Gastrocnemius medialis (tissue), 4 donors: Measurements from ENCODE around the gene GPHN. TPM values are rescaled to one million over a fixed set of nuclear protein-coding genes. Genes with fewer than 3 reads are reported as not detected.
A peak's percentile ranks its signal among the peaks of the same experiment; 100 is the strongest.

Experiments
- ATAC-seq, 2 donors: fragments of 150-250 bp; one replicate each; pipeline ENCODE4 v1.9.1; 2016
- DNase-seq, 2 donors: peaks; one replicate each; pipeline ENCODE4 v3.0.0-alpha.2; 2019
- H3K27ac ChIP-seq, 4 donors: fragments of 200-600 bp; sonication (generic); 1 replicate in 1 of 4; 2 replicates in 3 of 4; pipeline ENCODE4 v1.5.1; 2016 to 2018; ENCODE audit warnings: mild to moderate bottlenecking in 2 of 4, moderate library complexity in 1 of 4
- H3K27me3 ChIP-seq, 3 donors: fragments of 200-600 bp; sonication (generic) in 2 of 3; 1 replicate in 1 of 3; 2 replicates in 2 of 3; pipeline versions ENCODE4 v1.5.1 to v1.6.0; 2016 to 2019; ENCODE audit warnings: mild to moderate bottlenecking in 1 of 3, moderate library complexity in 1 of 3
- H3K36me3 ChIP-seq, 2 donors: fragments of 200-600 bp; sonication (generic) in 1 of 2; one replicate each; pipeline ENCODE4 v1.5.1; 2017 to 2018
- H3K4me1 ChIP-seq, 2 donors: fragments of 200-600 bp; sonication (generic) in 1 of 2; one replicate each; pipeline ENCODE4 v1.5.1; 2016 to 2017; ENCODE audit warnings: mild to moderate bottlenecking in 2 of 2
- H3K4me3 ChIP-seq, 4 donors: fragments of 200-600 bp; sonication (generic) in 3 of 4; 1 replicate in 1 of 4; 2 replicates in 3 of 4; pipeline ENCODE4 v1.5.1; 2016 to 2019; ENCODE audit warnings: mild to moderate bottlenecking in 2 of 4
- H3K9me3 ChIP-seq, 3 donors: fragments of 200-600 bp; sonication (generic) in 2 of 3; 1 replicate in 1 of 3; 2 replicates in 2 of 3; pipeline ENCODE4 v1.5.1; 2016 to 2019
- CTCF ChIP-seq, 5 experiments: fragments of 450-650 bp in 3 of 5; fragments of 200-600 bp in 2 of 5; sonication (generic) in 2 of 5; IDR thresholded peaks in 4 of 5; conservative IDR thresholded peaks in 1 of 5; 1 replicate in 4 of 5; 2 replicates in 1 of 5; pipeline ENCODE4 v1.5.1; 2016 to 2019; ENCODE audit warnings: antibody characterized with exemption in 5 of 5, mild to moderate bottlenecking in 3 of 5, moderate library complexity in 3 of 5
- POLR2A ChIP-seq, 2 donors: fragments of 450-650 bp; IDR thresholded peaks; one replicate each; pipeline ENCODE4 v1.6.1; 2017; ENCODE audit warnings: antibody characterized with exemption in 2 of 2, mild to moderate bottlenecking in 2 of 2, moderate library complexity in 2 of 2
- in situ Hi-C, 4 donors: fragments of 200-750 bp; cut with MboI; loops; one replicate each; pipeline versions ENCODE4 v1.15.0 to v1.8.0; 2017; ENCODE audit warnings: low sequenced_read_pairs in 4 of 4
- intact Hi-C: fragments of 100-400 bp; cut with DNase I; formaldehyde crosslinking; loops from one replicate; pipeline ENCODE4 v1.15.1; 2023; ENCODE audit warnings: low total_unique reads
- total RNA-seq, 4 donors: library from RNA; depleted of rRNA; stranded (reverse); fragments of >200 nt; gene quantifications; one replicate each; pipeline versions ENCODE4 v1.1.0 to v1.2.3, GENCODE V29; 2016

GPHN gene
- total RNA-seq, 4 donors from 2014 or later = 10.3 to 33.3 (median 23.5) TPM

GRCh38 chr14:66503532-66503931, 4.4 kb upstream of the GPHN start:
- intact Hi-C loops = loop anchor here (10.0 kb wide), 1 partner anchor 141 kb away; no protein-coding TSS in a partner anchor
- H3K27ac ChIP-seq = peak overlapping the region in 1 of 4 donors; percentile 33

GRCh38 chr14:66507181-66507721, 696 bp upstream of the GPHN start:
- Histone ChIP-seq H3K4me3 (peak overlapping the region; percentile 87 to 96 (median 92)), H3K36me3 (no peaks in the 10 kb centered on the region), H3K27me3 (no peaks in the 10 kb centered on the region), H3K4me1 (peaks cover 33 to 34% of the 10 kb centered on the region in 2 donors), H3K27ac (peak overlapping the region; percentile 95 to 100 (median 96)), H3K9me3 (no peaks in the 10 kb centered on the region)
- ATAC-seq = peak; percentile 45 to 47
- in situ Hi-C loops (no loop called here), intact Hi-C loops (loop anchor here (1.0 to 10.0 kb wide), 6 partner anchors 110 to 1095 kb away; partner anchors contain the start of genes ATP6V1D, FUT8 and PALS1)
- DNase-seq = no peak
- TF ChIP-seq CTCF (IDR thresholded peaks at IDR 0.05 in 4 of 5, conservative IDR thresholded peaks at IDR 0.05 in 1 of 5) (no peak), POLR2A (IDR thresholded peaks at IDR 0.05) (no peak)

More at GRCh38 chr14:66503532-66503931, 4.4 kb upstream of the GPHN start:
- Histone ChIP-seq H3K36me3 (no peaks in the 10 kb centered on the region), H3K9me3 (no peaks in the 10 kb centered on the region), H3K4me3 (no peak overlapping the region), H3K4me1 (peaks cover 8 to 9% of the 10 kb centered on the region in 2 donors), H3K27me3 (no peaks in the 10 kb centered on the region)
- DNase-seq = no peak
- no peak for TF ChIP-seq POLR2A (IDR thresholded peaks at IDR 0.05)
- no peak for TF ChIP-seq CTCF (IDR thresholded peaks at IDR 0.05 in 4 of 5, conservative IDR thresholded peaks at IDR 0.05 in 1 of 5)
- no peak for ATAC-seq
- in situ Hi-C loops = no loop called here

GRCh38 chr14:66508547-66508845, 549 bp downstream of the GPHN start:
- in situ Hi-C loops = no loop called here
- intact Hi-C loops = loop anchor here (5.0 to 10.0 kb wide), 5 partner anchors 111 to 1096 kb away; partner anchors contain the start of genes ATP6V1D and FUT8
- ATAC-seq (peak in 1 of 2 donors; percentile 0), DNase-seq (no peak)
- Histone ChIP-seq H3K36me3 (no peaks in the 10 kb centered on the region), H3K4me1 (peaks cover 46% of the 10 kb centered on the region in 2 donors), H3K4me3 (peak overlapping the region; percentile 87 to 96 (median 92)), H3K9me3 (no peaks in the 10 kb centered on the region), H3K27ac (peak overlapping the region; percentile 95 to 100 (median 96)), H3K27me3 (no peaks in the 10 kb centered on the region)
- TF ChIP-seq CTCF (IDR thresholded peaks at IDR 0.05 in 4 of 5, conservative IDR thresholded peaks at IDR 0.05 in 1 of 5) = no peak
- TF ChIP-seq POLR2A (IDR thresholded peaks at IDR 0.05) = no peak

GRCh38 chr14:66508846-66509621, 1.1 kb downstream of the GPHN start:
- in situ Hi-C loops = no loop called here
- DNase-seq = peak; percentile 41 to 52
- peaks cover 51 to 52% of the 10 kb centered on the region in 2 donors for H3K4me1 ChIP-seq
- peak; percentile 31 to 35 for ATAC-seq
- no peaks in the 10 kb centered on the region for H3K9me3 ChIP-seq
- TF ChIP-seq CTCF (IDR thresholded peaks at IDR 0.05 in 4 of 5, conservative IDR thresholded peaks at IDR 0.05 in 1 of 5) = no peak
- TF ChIP-seq POLR2A (IDR thresholded peaks at IDR 0.05) = no peak
- intact Hi-C loops = loop anchor here (5.0 to 10.0 kb wide), 5 partner anchors 112 to 1097 kb away; partner anchors contain the start of genes ATP6V1D and FUT8
- H3K36me3 ChIP-seq = no peaks in the 10 kb centered on the region
- H3K27me3 ChIP-seq = no peaks in the 10 kb centered on the region
- H3K27ac ChIP-seq = peak overlapping the region; percentile 95 to 100 (median 96)
- peak overlapping the region; percentile 87 to 96 (median 92) for H3K4me3 ChIP-seq
